C4-2B (cell line): ENCODE data around the gene POLR2L.

Experiments
- ZFX ChIP-seq: fragments of 450-650 bp; IDR thresholded peaks from 2 replicates; pipeline ENCODE4 v1.6.1; 2017
- TF ChIP-seq, protein P1 (sequence below): fragments of 450-650 bp; conservative IDR thresholded peaks from 2 replicates; pipeline ENCODE4 v1.5.1; 2017; ENCODE audit warnings: mild to moderate bottlenecking

DNA sequence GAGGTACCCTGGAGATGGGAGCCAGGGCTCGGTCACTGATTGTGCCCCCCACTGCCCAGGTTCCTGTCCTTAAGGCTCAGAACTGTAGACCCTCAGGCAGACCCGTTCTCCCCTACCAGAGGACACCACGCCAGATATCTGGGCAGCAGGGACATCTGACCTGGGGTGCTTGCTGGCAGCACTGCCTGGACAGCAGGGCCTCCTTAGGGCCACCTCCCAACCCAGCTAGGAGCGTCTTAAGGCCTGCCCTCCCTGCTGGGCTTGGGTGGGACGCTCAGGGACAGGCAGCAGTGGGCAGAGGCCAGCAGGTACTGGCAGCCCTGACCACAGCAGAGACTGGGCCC lies 3.1 kb downstream of the POLR2L start:
- TF ChIP-seq, protein P1, sequence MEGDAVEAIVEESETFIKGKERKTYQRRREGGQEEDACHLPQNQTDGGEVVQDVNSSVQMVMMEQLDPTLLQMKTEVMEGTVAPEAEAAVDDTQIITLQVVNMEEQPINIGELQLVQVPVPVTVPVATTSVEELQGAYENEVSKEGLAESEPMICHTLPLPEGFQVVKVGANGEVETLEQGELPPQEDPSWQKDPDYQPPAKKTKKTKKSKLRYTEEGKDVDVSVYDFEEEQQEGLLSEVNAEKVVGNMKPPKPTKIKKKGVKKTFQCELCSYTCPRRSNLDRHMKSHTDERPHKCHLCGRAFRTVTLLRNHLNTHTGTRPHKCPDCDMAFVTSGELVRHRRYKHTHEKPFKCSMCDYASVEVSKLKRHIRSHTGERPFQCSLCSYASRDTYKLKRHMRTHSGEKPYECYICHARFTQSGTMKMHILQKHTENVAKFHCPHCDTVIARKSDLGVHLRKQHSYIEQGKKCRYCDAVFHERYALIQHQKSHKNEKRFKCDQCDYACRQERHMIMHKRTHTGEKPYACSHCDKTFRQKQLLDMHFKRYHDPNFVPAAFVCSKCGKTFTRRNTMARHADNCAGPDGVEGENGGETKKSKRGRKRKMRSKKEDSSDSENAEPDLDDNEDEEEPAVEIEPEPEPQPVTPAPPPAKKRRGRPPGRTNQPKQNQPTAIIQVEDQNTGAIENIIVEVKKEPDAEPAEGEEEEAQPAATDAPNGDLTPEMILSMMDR = no peak
- TF ChIP-seq ZFX = no peak
